GM23338 (cell line): ENCODE data around the gene ZNF440. TPM values are rescaled to one million over a fixed set of nuclear protein-coding genes. Genes with fewer than 3 reads are reported as not detected.
A peak's percentile ranks its signal among the peaks of the same experiment; 100 is the strongest.

Experiments used
- ATAC-seq: fragments of 200-7000 bp; cut with Tn5 transposase; 3 replicates; pipeline ENCODE4 v1.9.1; 2020
- DNase-seq: peaks from one replicate; pipeline ENCODE4 v3.0.0-alpha.2; 2015; ENCODE audit warnings: low spot score
- H2AFZ ChIP-seq: fragments of 200-600 bp; sonication (generic); 2 replicates; pipeline ENCODE4 v1.8.0; 2016; ENCODE audit warnings: antibody characterized with exemption, mild to moderate bottlenecking, moderate library complexity
- H3F3A ChIP-seq: fragments of 200-600 bp; sonication (generic); replicated peaks from 2 replicates; pipeline ENCODE4 v1.8.0; 2017; ENCODE audit warnings: antibody characterized with exemption, mixed run types, low read depth
- H3K27ac ChIP-seq: fragments of 200-600 bp; sonication (generic); 2 replicates; pipeline ENCODE4 v1.6.1; 2016; ENCODE audit warnings: low read depth
- H3K27me3 ChIP-seq: fragments of 200-600 bp; sonication (generic); 2 replicates; pipeline ENCODE4 v1.8.0; 2016; ENCODE audit warnings: mild to moderate bottlenecking, mixed run types, moderate library complexity; ENCODE audit not compliant: insufficient read depth
- H3K36me3 ChIP-seq: fragments of 200-600 bp; sonication (generic); 2 replicates; pipeline ENCODE4 v1.8.0; 2016; ENCODE audit warnings: mild to moderate bottlenecking; ENCODE audit not compliant: insufficient read depth
- H3K4me1 ChIP-seq: fragments of 200-600 bp; sonication (generic); 2 replicates; pipeline ENCODE4 v1.8.0; 2016; ENCODE audit warnings: mild to moderate bottlenecking, moderate library complexity; ENCODE audit not compliant: insufficient read depth
- H3K4me2 ChIP-seq: fragments of 200-600 bp; sonication (generic); 2 replicates; pipeline ENCODE4 v1.7.1; 2017; ENCODE audit warnings: mixed run types
- H3K4me3 ChIP-seq: fragments of 200-600 bp; sonication (generic); 2 replicates; pipeline ENCODE4 v1.6.1; 2016; ENCODE audit warnings: mixed run types
- H3K79me2 ChIP-seq: fragments of 200-600 bp; sonication (generic); replicated peaks from 2 replicates; pipeline ENCODE4 v1.8.0; 2017; ENCODE audit warnings: mild to moderate bottlenecking; ENCODE audit not compliant: insufficient read depth
- H3K9me2 ChIP-seq: fragments of 200-600 bp; sonication (generic); 2 replicates; pipeline ENCODE4 v1.8.0; 2017; ENCODE audit not compliant: insufficient read depth
- H4K20me1 ChIP-seq: fragments of 200-600 bp; sonication (generic); replicated peaks from 2 replicates; pipeline ENCODE4 v1.8.0; 2017; ENCODE audit warnings: mild to moderate bottlenecking; ENCODE audit not compliant: insufficient read depth
- H3K27ac Mint-ChIP-seq: 2 replicates; pipeline ENCODE4 v1.8.0; 2020; ENCODE audit warnings: inconsistent platforms, mild to moderate bottlenecking, moderate library complexity, mixed read lengths
- H3K27me3 Mint-ChIP-seq: 3 replicates; pipeline ENCODE4 v1.8.0; 2022; ENCODE audit warnings: low read depth, mild to moderate bottlenecking, moderate library complexity, mixed read lengths, inconsistent platforms; ENCODE audit not compliant: insufficient read depth, poor library complexity
- H3K36me3 Mint-ChIP-seq: 3 replicates; pipeline ENCODE4 v1.8.0; 2021; ENCODE audit warnings: low read depth, mild to moderate bottlenecking, inconsistent platforms, moderate library complexity, mixed read lengths
- H3K4me1 Mint-ChIP-seq: 3 replicates; pipeline ENCODE4 v1.8.0; 2020; ENCODE audit warnings: mild to moderate bottlenecking, inconsistent platforms, mixed read lengths
- H3K4me3 Mint-ChIP-seq: 3 replicates; pipeline ENCODE4 v1.8.0; 2021; ENCODE audit warnings: moderate library complexity, mild to moderate bottlenecking, inconsistent platforms, mixed read lengths
- H3K9me3 Mint-ChIP-seq: 3 replicates; pipeline ENCODE4 v1.8.0; 2020; ENCODE audit warnings: moderate library complexity, mild to moderate bottlenecking, inconsistent platforms, mixed read lengths
- CREB1 ChIP-seq: fragments of 250-450 bp; sonication (Bioruptor Pico); IDR thresholded peaks from 2 replicates; pipeline ENCODE4 v1.5.0; 2020; ENCODE audit warnings: low read depth, mild to moderate bottlenecking, moderate library complexity
- EZH2 ChIP-seq: fragments of 200-600 bp; sonication (generic); IDR thresholded peaks from one replicate; pipeline ENCODE4 v1.8.0; 2017; ENCODE audit warnings: antibody characterized with exemption, mild to moderate bottlenecking, low read depth; ENCODE audit not compliant: unreplicated experiment
- EZH2phosphoT487 ChIP-seq: fragments of 200-600 bp; sonication (generic); IDR thresholded peaks from one replicate; pipeline ENCODE4 v1.8.1; 2018; ENCODE audit warnings: antibody characterized with exemption; ENCODE audit not compliant: unreplicated experiment
- JUNB ChIP-seq: IDR thresholded peaks from one replicate; pipeline ENCODE4 v1.6.1; 2016; ENCODE audit warnings: antibody characterized with exemption; ENCODE audit not compliant: unreplicated experiment
- NANOG ChIP-seq: IDR thresholded peaks from 2 replicates; pipeline ENCODE4 v1.6.1; 2016; ENCODE audit warnings: antibody characterized with exemption, borderline replicate concordance
- POLR2AphosphoS5 ChIP-seq: IDR thresholded peaks from 2 replicates; pipeline ENCODE4 v1.6.1; 2016; ENCODE audit warnings: antibody characterized with exemption, low read depth
- REST ChIP-seq: IDR thresholded peaks from one replicate; pipeline ENCODE4 v1.6.1; 2018; ENCODE audit warnings: antibody characterized with exemption; ENCODE audit not compliant: unreplicated experiment
- STAT1 ChIP-seq: IDR thresholded peaks from one replicate; pipeline ENCODE4 v1.6.1; 2016; ENCODE audit warnings: antibody characterized with exemption; ENCODE audit not compliant: unreplicated experiment
- ZNF114 ChIP-seq: fragments of 250-450 bp; sonication (Bioruptor Pico); IDR thresholded peaks from 2 replicates; pipeline ENCODE4 v1.5.0; 2020; ENCODE audit warnings: mild to moderate bottlenecking, moderate library complexity
- ZNF331 ChIP-seq: fragments of 250-450 bp; sonication (Bioruptor Pico); IDR thresholded peaks from 2 replicates; pipeline ENCODE4 v1.5.0; 2020; ENCODE audit warnings: low read depth, mild to moderate bottlenecking, moderate library complexity
- ZNF462 ChIP-seq: fragments of 250-450 bp; sonication (Bioruptor Pico); IDR thresholded peaks from 2 replicates; pipeline ENCODE4 v1.5.0; 2020; ENCODE audit warnings: mild to moderate bottlenecking, moderate library complexity
- polyA plus RNA-seq: library from polyadenylated mRNA; unstranded; fragments of >200 nt; fragmentation: Nextera tagmentation; extraction: Ambion mirVana; gene quantifications from 2 replicates; pipeline ENCODE4 v1.2.1, GENCODE V29; 2016
- total RNA-seq: library from RNA; depleted of rRNA; stranded (reverse); fragments of >200 nt; shearing (Covaris generic); gene quantifications from 2 replicates; pipeline ENCODE4 v1.2.3, GENCODE V29; 2014
- TF ChIP-seq, protein P1 (sequence below), 2 experiments: fragments of 200-600 bp in 1 of 2; sonication (generic) in 1 of 2; conservative IDR thresholded peaks; 2 replicates each; pipeline versions ENCODE4 v1.5.1 to v1.6.1; 2016 to 2017; ENCODE audit warnings: antibody characterized with exemption in 2 of 2, low read depth in 2 of 2, mild to moderate bottlenecking in 2 of 2, moderate library complexity in 1 of 2
- TF ChIP-seq, protein P2 (sequence below): IDR thresholded peaks from 2 replicates; pipeline ENCODE4 v1.6.1; 2016; ENCODE audit warnings: antibody characterized with exemption

ZNF440 gene
- total and polyA plus RNA-seq, 2 experiments from 2014 or later = 2.5 to 9.3 TPM

- Histone ChIP-seq H3F3A (no peaks in the 10 kb centered on the region), H3K4me1 (no peaks in the 10 kb centered on the region), H3K79me2 (no peaks in the 10 kb centered on the region), H4K20me1 (no peaks in the 10 kb centered on the region), H3K27ac (no peak overlapping the region), H3K36me3 (no peaks in the 10 kb centered on the region), H3K9me2 (no peaks in the 10 kb centered on the region), H3K27me3 (no peaks in the 10 kb centered on the region), H3K4me2 (no peak overlapping the region), H3K4me3 (no peak overlapping the region), H2AFZ (0 out of 2 replicates have a peak overlapping the region, but pooled peaks have one; percentile 25)
- Mint-ChIP-seq H3K27ac (no peak overlapping the region), H3K4me1 (no peaks in the 10 kb centered on the region), H3K27me3 (peaks cover 5% of the 10 kb centered on the region), H3K9me3 (peaks cover 100% of the 10 kb centered on the region), H3K4me3 (no peak overlapping the region), H3K36me3 (peaks cover 41% of the 10 kb centered on the region)
- ATAC-seq = no peak
- TF ChIP-seq ZNF462 (CRISPR knock-in tag) (no peak), ZNF331 (CRISPR knock-in tag) (no peak), NANOG (no peak), REST (no peak), JUNB (no peak), ZNF114 (no peak), POLR2AphosphoS5 (no peak), EZH2 (no peak), STAT1 (no peak), CREB1 (no peak), EZH2phosphoT487 (no peak)
- TF ChIP-seq, protein P1, sequence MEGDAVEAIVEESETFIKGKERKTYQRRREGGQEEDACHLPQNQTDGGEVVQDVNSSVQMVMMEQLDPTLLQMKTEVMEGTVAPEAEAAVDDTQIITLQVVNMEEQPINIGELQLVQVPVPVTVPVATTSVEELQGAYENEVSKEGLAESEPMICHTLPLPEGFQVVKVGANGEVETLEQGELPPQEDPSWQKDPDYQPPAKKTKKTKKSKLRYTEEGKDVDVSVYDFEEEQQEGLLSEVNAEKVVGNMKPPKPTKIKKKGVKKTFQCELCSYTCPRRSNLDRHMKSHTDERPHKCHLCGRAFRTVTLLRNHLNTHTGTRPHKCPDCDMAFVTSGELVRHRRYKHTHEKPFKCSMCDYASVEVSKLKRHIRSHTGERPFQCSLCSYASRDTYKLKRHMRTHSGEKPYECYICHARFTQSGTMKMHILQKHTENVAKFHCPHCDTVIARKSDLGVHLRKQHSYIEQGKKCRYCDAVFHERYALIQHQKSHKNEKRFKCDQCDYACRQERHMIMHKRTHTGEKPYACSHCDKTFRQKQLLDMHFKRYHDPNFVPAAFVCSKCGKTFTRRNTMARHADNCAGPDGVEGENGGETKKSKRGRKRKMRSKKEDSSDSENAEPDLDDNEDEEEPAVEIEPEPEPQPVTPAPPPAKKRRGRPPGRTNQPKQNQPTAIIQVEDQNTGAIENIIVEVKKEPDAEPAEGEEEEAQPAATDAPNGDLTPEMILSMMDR (conservative IDR thresholded peaks at IDR 0.05; ENCODE audit: low read depth in 2 of 2) = no peak
- TF ChIP-seq, protein P2, sequence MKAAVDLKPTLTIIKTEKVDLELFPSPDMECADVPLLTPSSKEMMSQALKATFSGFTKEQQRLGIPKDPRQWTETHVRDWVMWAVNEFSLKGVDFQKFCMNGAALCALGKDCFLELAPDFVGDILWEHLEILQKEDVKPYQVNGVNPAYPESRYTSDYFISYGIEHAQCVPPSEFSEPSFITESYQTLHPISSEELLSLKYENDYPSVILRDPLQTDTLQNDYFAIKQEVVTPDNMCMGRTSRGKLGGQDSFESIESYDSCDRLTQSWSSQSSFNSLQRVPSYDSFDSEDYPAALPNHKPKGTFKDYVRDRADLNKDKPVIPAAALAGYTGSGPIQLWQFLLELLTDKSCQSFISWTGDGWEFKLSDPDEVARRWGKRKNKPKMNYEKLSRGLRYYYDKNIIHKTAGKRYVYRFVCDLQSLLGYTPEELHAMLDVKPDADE = no peak
- DNase-seq = no peak
These were observed 66.5 kb downstream of the ZNF440 start for GRCh38 chr19:11880598-11880997.
